GM13977 (cell line): Measurements from ENCODE around the gene GADD45GIP1.

Experiments
- DNase-seq: peaks from one replicate; pipeline ENCODE4 v3.0.0; 2012; ENCODE audit warnings: low spot score
- CTCF ChIP-seq: IDR thresholded peaks from 2 replicates; pipeline ENCODE4 v1.5.1; 2012; ENCODE audit warnings: mild to moderate bottlenecking, control low read depth; ENCODE audit not compliant: insufficient read depth; ENCODE audit errors: extremely low read depth, missing control alignments
- in situ Hi-C: fragments of 300-500 bp; cut with MboI; formaldehyde crosslinking; loops from one replicate; pipeline ENCODE4 v1.12.0; 2022; ENCODE audit warnings: low sequenced_read_pairs, low pct_unique_long_range_greater_than_20kb, mixed read lengths, inconsistent platforms; ENCODE audit not compliant: unreplicated experiment

Gene GADD45GIP1

GRCh38 chr19:12956446-12957388, at the start of gene GADD45GIP1:
Gene GADD45GIP1, minus strand, starts transcription at chr19:12957223. Its CDS starts 11 bp downstream, at chr19:12957212.
- TF ChIP-seq CTCF: no peak
- DNase-seq: peak; percentile 88
- in situ Hi-C loops: no loop called here

- in situ Hi-C loops: no loop called here
- no peak for DNase-seq
- no peak for TF ChIP-seq CTCF
Observed at GRCh38 chr19:13005861-13006370, 48.9 kb upstream of the GADD45GIP1 start.

- TF ChIP-seq CTCF: no peak
- in situ Hi-C loops: no loop called here
- no peak for DNase-seq
Observed at GRCh38 chr19:13005253-13005652, 48.2 kb upstream of the GADD45GIP1 start.

- no peak for TF ChIP-seq CTCF
- in situ Hi-C loops: no loop called here
- no peak for DNase-seq
Observed at GRCh38 chr19:13004273-13004672, 47.2 kb upstream of the GADD45GIP1 start.

GRCh38 chr19:13003081-13003480, 46.1 kb upstream of the GADD45GIP1 start:
- in situ Hi-C loops: no loop called here
- DNase-seq: no peak
- no peak for TF ChIP-seq CTCF

- no peak for DNase-seq
- in situ Hi-C loops: no loop called here
- no peak for TF ChIP-seq CTCF
Observed at GRCh38 chr19:13002166-13002898, 45.3 kb upstream of the GADD45GIP1 start.
